Common myeloid progenitor, CD34-positive (primary cell): ENCODE measurements around the gene FRMD4B.

ENCODE experiments used
- CTCF ChIA-PET: fragments of 350-600 bp; sonication (Branson Sonifier 250); formaldehyde crosslinking; loops from one replicate; lab custom pipeline; 2021; ENCODE audit warnings: antibody characterized with exemption; lab: Charles Lee
- POLR2A ChIA-PET: fragments of 350-600 bp; sonication (Branson Sonifier 250); formaldehyde crosslinking; loops from one replicate; lab custom pipeline; 2021; ENCODE audit warnings: antibody characterized with exemption; lab: Charles Lee
- DNase-seq, 3 donors: peaks; one replicate each; pipeline versions ENCODE4 v3.0.0 to v3.0.0-alpha.2; 2013
- H3K27ac ChIP-seq, 2 experiments: 1 replicate in 1 of 2; 2 replicates in 1 of 2; pipeline ENCODE4 v1.7.0; 2013; ENCODE audit warnings: inconsistent platforms in 2 of 2, low read length in 2 of 2, mild to moderate bottlenecking in 2 of 2, low read depth in 1 of 2, moderate library complexity in 1 of 2; ENCODE audit not compliant: severe bottlenecking in 2 of 2, insufficient read depth in 1 of 2, poor library complexity in 1 of 2
- H3K27me3 ChIP-seq, 5 experiments: replicated peaks in 2 of 5; 1 replicate in 3 of 5; 2 replicates in 2 of 5; pipeline versions ENCODE4 v1.6.1 to v1.7.0; 2013; ENCODE audit warnings: low read length in 4 of 5, mild to moderate bottlenecking in 2 of 5, moderate library complexity in 2 of 5, inconsistent platforms in 1 of 5; ENCODE audit not compliant: insufficient read depth in 5 of 5, control insufficient read depth in 4 of 5
- H3K36me3 ChIP-seq, 4 experiments: 1 replicate in 2 of 4; 2 replicates in 2 of 4; pipeline versions ENCODE4 v1.6.1 to v1.7.0; 2013; ENCODE audit warnings: low read length in 3 of 4, control low read depth in 1 of 4, mild to moderate bottlenecking in 1 of 4; ENCODE audit not compliant: control insufficient read depth in 4 of 4, insufficient read depth in 4 of 4
- H3K4me1 ChIP-seq, 4 experiments: 1 replicate in 3 of 4; 2 replicates in 1 of 4; pipeline versions ENCODE4 v1.6.1 to v1.7.1; 2013; ENCODE audit warnings: low read length in 3 of 4, mild to moderate bottlenecking in 3 of 4, control low read depth in 1 of 4, inconsistent platforms in 1 of 4, moderate library complexity in 1 of 4; ENCODE audit not compliant: control insufficient read depth in 4 of 4, insufficient read depth in 4 of 4; ENCODE audit errors: control extremely low read depth in 1 of 4
- H3K4me3 ChIP-seq, 7 experiments: 1 replicate in 4 of 7; 2 replicates in 3 of 7; pipeline versions ENCODE4 v1.5.1 to v1.7.0; 2013; ENCODE audit warnings: mild to moderate bottlenecking in 7 of 7, low read length in 6 of 7, moderate library complexity in 6 of 7, inconsistent platforms in 2 of 7, low read depth in 2 of 7, control low read depth in 1 of 7; ENCODE audit not compliant: insufficient read depth in 4 of 7, control insufficient read depth in 1 of 7; ENCODE audit errors: extremely low read depth in 1 of 7
- H3K9me3 ChIP-seq, 5 experiments: 1 replicate in 4 of 5; 2 replicates in 1 of 5; pipeline versions ENCODE4 v1.6.1 to v1.7.1; 2013; ENCODE audit warnings: low read length in 4 of 5, mild to moderate bottlenecking in 2 of 5, inconsistent platforms in 1 of 5, low read depth in 1 of 5, moderate library complexity in 1 of 5; ENCODE audit not compliant: control insufficient read depth in 4 of 5, insufficient read depth in 2 of 5; ENCODE audit errors: control extremely low read depth in 1 of 5
- WGBS: methylation state at CpG from one replicate; pipeline ENCODE4 v1.1.5; 2013; ENCODE audit not compliant: insufficient coverage; 5-methylcytosine and 5-hydroxymethylcytosine counted together

The FRMD4B gene

DNA sequence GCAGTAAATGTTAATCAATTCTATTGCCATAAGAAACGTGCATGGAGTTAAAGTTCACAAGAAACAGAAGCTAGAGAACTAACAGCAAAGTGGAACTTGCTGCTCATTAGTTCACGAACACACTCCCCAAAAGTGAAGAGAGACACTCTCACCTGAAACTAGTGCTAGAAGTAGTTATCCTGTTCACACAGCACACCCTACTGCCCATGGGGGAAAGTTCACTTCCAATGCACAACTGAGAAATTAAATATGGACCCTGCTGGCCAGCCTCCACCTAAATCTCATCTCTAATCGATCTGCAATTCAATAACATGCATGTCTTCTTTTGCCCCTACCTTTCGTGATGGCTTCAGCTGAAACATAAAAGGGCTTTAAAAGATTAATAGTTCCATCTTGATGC, 39.4 kb upstream of the FRMD4B start:
- 16% methylated on average over 3 of the region's 4 CpGs for WGBS
- DNase-seq, result peak; percentile 58 to 76 (median 74)
- Histone ChIP-seq H3K27me3 (no peaks in the 10 kb centered on the region), H3K9me3 (no peaks in the 10 kb centered on the region), H3K4me1 (no peaks in the 10 kb centered on the region), H3K4me3 (no peak overlapping the region), H3K36me3 (no peaks in the 10 kb centered on the region), H3K27ac (no peak overlapping the region)
- ChIA-PET POLR2A (no interaction called here), CTCF (interaction anchor here (0.8 to 8.8 kb wide), 19 partner anchors 9 to 367 kb away, joined by 3 to 115 read pairs (median 6); partner anchors contain the start of gene FRMD4B)

DNA sequence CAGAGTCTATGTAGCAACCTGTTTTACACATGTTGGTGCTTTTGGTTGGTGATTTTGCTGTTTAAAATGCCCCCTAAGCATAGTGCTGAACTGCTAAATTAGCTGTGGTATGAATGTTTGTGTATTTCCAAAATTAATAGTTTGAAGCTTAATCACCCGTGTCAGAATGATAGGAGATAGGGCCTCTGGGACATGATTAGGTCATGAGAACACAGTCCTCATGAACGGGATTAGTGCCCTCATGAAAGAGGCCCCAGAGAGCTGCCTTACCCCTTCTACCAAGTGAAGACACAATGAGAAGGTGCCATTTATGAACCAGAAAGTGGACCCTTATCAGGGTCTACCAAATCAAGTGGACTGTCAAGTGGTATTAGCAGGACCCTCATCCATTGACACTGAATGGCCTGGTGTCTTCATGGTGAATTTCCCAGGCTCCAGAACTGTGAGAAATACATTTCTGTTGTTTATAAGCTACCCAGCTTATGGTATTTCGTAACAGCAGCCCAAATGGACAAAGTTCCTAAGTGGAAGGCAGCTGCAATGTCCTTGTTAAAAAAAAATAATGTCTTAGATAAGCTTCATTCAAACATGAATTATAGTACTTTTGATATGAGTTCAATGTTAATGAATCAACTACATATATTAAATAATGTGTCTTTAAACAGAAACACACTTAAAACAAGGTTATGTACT, 37.7 kb upstream of the FRMD4B start:
- CTCF ChIA-PET, result interaction anchor here (0.8 to 8.8 kb wide), 13 partner anchors 7 to 262 kb away, joined by 3 to 115 read pairs (median 13); no protein-coding TSS in a partner anchor
- no peaks in the 10 kb centered on the region for H3K27me3 ChIP-seq
- 100% methylated on average over 2 of the region's 3 CpGs for WGBS
- POLR2A ChIA-PET, result no interaction called here
- H3K4me1 ChIP-seq, result no peaks in the 10 kb centered on the region
- no peak for DNase-seq
- H3K36me3 ChIP-seq, result no peaks in the 10 kb centered on the region
- H3K4me3 ChIP-seq, result no peak overlapping the region
- no peak overlapping the region for H3K27ac ChIP-seq
- no peaks in the 10 kb centered on the region for H3K9me3 ChIP-seq

DNA sequence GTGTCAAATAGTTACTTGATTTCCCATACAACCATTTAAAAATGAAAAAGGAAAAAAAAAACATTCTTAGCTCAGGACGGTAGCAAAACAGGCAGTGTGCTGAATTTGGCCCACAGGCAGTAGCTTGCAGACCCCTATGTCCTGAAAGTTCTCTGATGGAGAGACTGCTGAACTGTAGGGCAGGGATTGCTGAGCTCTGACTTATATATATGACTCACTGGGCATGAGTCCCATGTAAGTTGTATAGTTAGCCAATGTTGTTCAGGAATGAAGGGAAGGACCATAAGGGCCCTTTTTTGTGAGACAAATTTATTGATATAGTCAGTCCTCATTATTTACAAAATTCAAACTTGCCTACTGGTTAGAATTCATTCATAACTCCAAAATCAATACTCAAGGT, 36.9 kb upstream of the FRMD4B start:
- Histone ChIP-seq H3K4me1 (no peaks in the 10 kb centered on the region), H3K4me3 (no peak overlapping the region), H3K27ac (no peak overlapping the region), H3K9me3 (no peaks in the 10 kb centered on the region), H3K27me3 (no peaks in the 10 kb centered on the region), H3K36me3 (no peaks in the 10 kb centered on the region)
- ChIA-PET POLR2A (no interaction called here), CTCF (interaction anchor here (0.5 to 8.8 kb wide), 12 partner anchors 11 to 295 kb away, joined by 3 to 115 read pairs (median 9); partner anchors contain the start of gene FRMD4B)
- no peak for DNase-seq
- WGBS, result no CpG with 5 or more reads among the region's 1 CpG

DNA sequence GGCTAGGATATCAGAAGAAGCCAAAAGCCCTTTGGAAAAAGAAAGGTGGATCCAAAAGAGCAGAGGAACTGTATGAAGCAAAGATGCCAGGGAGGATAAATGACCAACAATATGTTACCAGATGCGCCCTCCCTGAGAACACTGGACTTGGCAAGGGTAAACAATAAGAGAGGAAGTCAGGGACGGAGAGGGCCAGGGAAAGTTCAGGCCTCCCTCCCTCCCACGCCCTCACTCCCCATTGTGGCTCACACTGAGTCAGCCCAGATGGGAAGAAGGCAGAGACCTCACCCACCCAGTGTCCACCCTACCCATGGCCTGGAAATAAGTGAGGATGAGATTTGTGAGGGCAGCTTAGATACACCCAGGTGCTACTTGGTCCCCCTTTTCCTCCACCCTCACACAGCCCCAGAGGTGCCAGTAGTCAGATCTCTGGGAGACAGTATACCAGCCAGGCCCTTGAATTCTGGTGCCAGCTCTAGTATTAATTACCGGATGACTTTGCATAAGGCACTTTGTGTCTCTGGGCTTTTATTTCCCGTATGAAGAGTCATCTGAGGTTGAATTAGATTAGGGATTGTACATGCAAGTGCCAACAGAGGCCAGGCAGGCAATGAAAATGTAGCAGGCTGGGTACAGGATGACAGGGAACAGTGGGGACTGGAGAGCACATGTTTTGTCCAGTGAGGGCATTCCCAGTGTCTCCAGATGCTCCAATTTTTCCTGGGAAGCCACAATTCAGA, 35.1 kb upstream of the FRMD4B start:
- H3K27me3 ChIP-seq, result no peaks in the 10 kb centered on the region
- CTCF ChIA-PET, result interaction anchor here (1.3 to 8.8 kb wide), 7 partner anchors 10 to 259 kb away, joined by 3 to 115 read pairs (median 67); no protein-coding TSS in a partner anchor
- no peak overlapping the region for H3K27ac ChIP-seq
- POLR2A ChIA-PET, result no interaction called here
- no peaks in the 10 kb centered on the region for H3K36me3 ChIP-seq
- H3K4me3 ChIP-seq, result no peak overlapping the region
- H3K9me3 ChIP-seq, result no peaks in the 10 kb centered on the region
- WGBS, result 100% methylated on average over 2 of the region's 5 CpGs
- DNase-seq, result no peak
- no peaks in the 10 kb centered on the region for H3K4me1 ChIP-seq

DNA sequence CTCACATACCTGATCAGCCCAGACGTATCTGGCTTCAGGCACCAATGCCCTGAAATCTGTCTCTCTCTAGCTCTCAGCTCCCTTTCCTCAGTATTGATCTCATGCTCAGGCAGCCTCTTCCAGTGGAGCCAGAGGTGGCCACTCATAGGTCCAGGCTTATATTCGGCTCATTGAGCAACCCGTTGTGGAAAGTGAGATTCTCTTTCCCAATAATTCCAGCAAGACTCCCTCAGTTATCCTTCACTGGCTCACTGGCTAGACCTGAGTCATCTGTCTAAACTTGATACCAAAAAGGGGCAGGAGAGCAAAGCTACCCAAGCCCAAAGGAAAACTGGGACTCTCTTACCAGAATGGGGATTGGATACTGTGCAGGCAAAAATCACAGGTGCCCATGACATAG, 33.4 kb upstream of the FRMD4B start:
- Histone ChIP-seq H3K36me3 (no peaks in the 10 kb centered on the region), H3K4me3 (no peak overlapping the region), H3K4me1 (peaks cover 0 to 3% (median 2%) of the 10 kb centered on the region in 4 experiments), H3K9me3 (no peaks in the 10 kb centered on the region), H3K27me3 (no peaks in the 10 kb centered on the region), H3K27ac (no peak overlapping the region)
- ChIA-PET CTCF (interaction anchor here (1.3 to 1.5 kb wide), 2 partner anchors 97 to 258 kb away, joined by 3 to 5 read pairs; no protein-coding TSS in a partner anchor), POLR2A (no interaction called here)
- 100% methylated on average over 2 of the region's 3 CpGs for WGBS
- DNase-seq, result no peak

DNA sequence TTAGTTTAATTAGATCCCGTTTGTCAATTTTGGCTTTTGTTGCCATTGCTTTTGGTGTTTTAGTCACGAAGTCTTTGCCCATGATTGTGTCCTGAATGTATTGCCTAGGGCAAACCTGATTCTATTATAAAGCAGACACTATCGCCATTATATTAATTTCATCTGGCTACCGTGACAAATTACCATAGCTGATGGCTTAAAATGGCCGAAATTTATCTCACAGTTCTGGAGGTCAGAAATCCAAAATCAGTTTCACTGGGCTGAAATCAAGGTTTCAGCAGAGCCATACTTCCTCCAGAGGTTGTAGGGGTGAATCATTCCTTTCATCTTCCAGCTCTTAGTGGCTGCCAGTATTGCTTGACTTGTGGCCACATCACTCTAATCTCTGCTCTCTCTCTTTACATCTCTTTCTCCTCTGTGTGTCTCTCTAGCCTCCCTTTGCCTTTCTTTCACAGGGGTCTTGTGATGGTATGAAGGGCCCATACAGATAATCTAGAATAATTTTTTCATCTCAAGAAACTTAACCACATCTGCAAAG, 31.7 kb upstream of the FRMD4B start:
- no peak for DNase-seq
- Histone ChIP-seq H3K4me1 (peaks cover 0 to 6% (median 4%) of the 10 kb centered on the region in 4 experiments), H3K9me3 (no peaks in the 10 kb centered on the region), H3K4me3 (no peak overlapping the region), H3K27ac (no peak overlapping the region), H3K27me3 (no peaks in the 10 kb centered on the region), H3K36me3 (no peaks in the 10 kb centered on the region)
- ChIA-PET CTCF (interaction anchor here (0.9 to 10.4 kb wide), 4 partner anchors 8 to 111 kb away, joined by 3 to 143 read pairs (median 10); no protein-coding TSS in a partner anchor), POLR2A (no interaction called here)
- 95% methylated on average over 3 of the region's 5 CpGs for WGBS
